PFSK-1 (cell line): ENCODE results near the gene SLC16A7.

ENCODE experiments used
- FOXP2 ChIP-seq: optimal IDR thresholded peaks from 2 replicates; pipeline ENCODE3; 2011; ENCODE audit warnings: borderline replicate concordance, control low read depth, inconsistent platforms; ENCODE audit not compliant: insufficient read depth; ENCODE audit errors: extremely low read length, extremely low read depth
- POLR2AphosphoS5 ChIP-seq: IDR thresholded peaks from 2 replicates; pipeline ENCODE4 v1.6.1; 2012; ENCODE audit warnings: low read depth, mild to moderate bottlenecking, control low read depth, low read length, moderate library complexity
- TAF1 ChIP-seq: IDR thresholded peaks from 2 replicates; pipeline ENCODE4 v1.6.1; 2012; ENCODE audit warnings: low read length, control low read depth, borderline replicate concordance; ENCODE audit not compliant: insufficient read depth
- TF ChIP-seq, protein P1 (sequence below), 2 experiments: IDR thresholded peaks; 2 replicates each; pipeline versions ENCODE4 v1.6.1 to v1.8.0; 2011 to 2012; ENCODE audit warnings: low read depth in 2 of 2, low read length in 2 of 2, control low read depth in 1 of 2, inconsistent platforms in 1 of 2, mild to moderate bottlenecking in 1 of 2, moderate library complexity in 1 of 2; ENCODE audit not compliant: insufficient read depth in 1 of 2

DNA sequence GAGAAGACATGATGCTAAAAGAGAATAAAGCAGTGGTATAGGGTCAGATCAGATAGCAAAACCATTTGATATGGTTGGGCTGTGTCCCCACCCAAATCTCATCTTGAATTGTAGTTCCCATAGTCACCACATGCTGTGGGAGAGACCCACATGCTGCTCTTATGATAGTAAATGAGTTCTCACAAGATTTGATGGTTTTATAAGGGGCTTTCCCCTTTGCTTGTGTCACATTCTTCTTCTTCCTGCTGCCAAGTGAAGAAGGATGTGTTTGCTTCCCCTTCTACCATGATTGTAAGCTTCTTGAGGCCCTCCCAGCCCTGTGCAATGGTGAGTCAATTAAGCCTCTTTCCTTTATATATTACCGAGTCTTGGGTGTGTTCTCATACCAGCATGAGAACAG, 49.4 kb downstream of the SLC16A7 start:
- no peak for TF ChIP-seq TAF1
- TF ChIP-seq POLR2AphosphoS5 = no peak
- TF ChIP-seq FOXP2 = no peak
- TF ChIP-seq, protein P1, sequence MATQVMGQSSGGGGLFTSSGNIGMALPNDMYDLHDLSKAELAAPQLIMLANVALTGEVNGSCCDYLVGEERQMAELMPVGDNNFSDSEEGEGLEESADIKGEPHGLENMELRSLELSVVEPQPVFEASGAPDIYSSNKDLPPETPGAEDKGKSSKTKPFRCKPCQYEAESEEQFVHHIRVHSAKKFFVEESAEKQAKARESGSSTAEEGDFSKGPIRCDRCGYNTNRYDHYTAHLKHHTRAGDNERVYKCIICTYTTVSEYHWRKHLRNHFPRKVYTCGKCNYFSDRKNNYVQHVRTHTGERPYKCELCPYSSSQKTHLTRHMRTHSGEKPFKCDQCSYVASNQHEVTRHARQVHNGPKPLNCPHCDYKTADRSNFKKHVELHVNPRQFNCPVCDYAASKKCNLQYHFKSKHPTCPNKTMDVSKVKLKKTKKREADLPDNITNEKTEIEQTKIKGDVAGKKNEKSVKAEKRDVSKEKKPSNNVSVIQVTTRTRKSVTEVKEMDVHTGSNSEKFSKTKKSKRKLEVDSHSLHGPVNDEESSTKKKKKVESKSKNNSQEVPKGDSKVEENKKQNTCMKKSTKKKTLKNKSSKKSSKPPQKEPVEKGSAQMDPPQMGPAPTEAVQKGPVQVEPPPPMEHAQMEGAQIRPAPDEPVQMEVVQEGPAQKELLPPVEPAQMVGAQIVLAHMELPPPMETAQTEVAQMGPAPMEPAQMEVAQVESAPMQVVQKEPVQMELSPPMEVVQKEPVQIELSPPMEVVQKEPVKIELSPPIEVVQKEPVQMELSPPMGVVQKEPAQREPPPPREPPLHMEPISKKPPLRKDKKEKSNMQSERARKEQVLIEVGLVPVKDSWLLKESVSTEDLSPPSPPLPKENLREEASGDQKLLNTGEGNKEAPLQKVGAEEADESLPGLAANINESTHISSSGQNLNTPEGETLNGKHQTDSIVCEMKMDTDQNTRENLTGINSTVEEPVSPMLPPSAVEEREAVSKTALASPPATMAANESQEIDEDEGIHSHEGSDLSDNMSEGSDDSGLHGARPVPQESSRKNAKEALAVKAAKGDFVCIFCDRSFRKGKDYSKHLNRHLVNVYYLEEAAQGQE (IDR thresholded peaks at IDR 0.05; ENCODE audit: insufficient read depth in 1 of 2, low read depth in 2 of 2, low read length in 2 of 2) = no peak
